HL-60 (cell line): ENCODE results near the gene CIB4.

Experiments used
- DNase-seq, 2 experiments: peaks; one replicate each; pipeline ENCODE4 v3.0.0-alpha.2; 2010 to 2020; ENCODE audit warnings: low read depth in 1 of 2, low spot score in 1 of 2
- H3K27ac ChIP-seq: fragments of 250-450 bp; sonication (Bioruptor Pico); replicated peaks from 2 replicates; pipeline ENCODE4 v1.5.1; 2020; ENCODE audit warnings: mild to moderate bottlenecking, moderate library complexity
- H3K27me3 ChIP-seq: fragments of 250-450 bp; sonication (Bioruptor Pico); 2 replicates; pipeline ENCODE4 v1.5.1; 2021; ENCODE audit warnings: mild to moderate bottlenecking, moderate library complexity; ENCODE audit not compliant: insufficient read depth, poor library complexity, severe bottlenecking
- H3K4me3 ChIP-seq: replicated peaks from 2 replicates; pipeline ENCODE4 v1.5.1; 2011; ENCODE audit warnings: mild to moderate bottlenecking, control low read depth, low read length; ENCODE audit not compliant: insufficient read depth
- GABPA ChIP-seq: IDR thresholded peaks from 2 replicates; pipeline ENCODE4 v1.6.1; 2012; ENCODE audit warnings: low read depth
- POLR2AphosphoS5 ChIP-seq: IDR thresholded peaks from 2 replicates; pipeline ENCODE4 v1.6.1; 2012; ENCODE audit warnings: low read depth
- SPI1 ChIP-seq: IDR thresholded peaks from 2 replicates; pipeline ENCODE4 v1.6.1; 2012; ENCODE audit warnings: low read depth, mild to moderate bottlenecking, borderline replicate concordance
- TF ChIP-seq, protein P1 (sequence below): IDR thresholded peaks from 2 replicates; pipeline ENCODE4 v1.6.1; 2012; ENCODE audit warnings: low read depth; ENCODE audit not compliant: insufficient replicate concordance
- TF ChIP-seq, protein P2 (sequence below): IDR thresholded peaks from one replicate; pipeline ENCODE4 v1.5.1; 2011; ENCODE audit warnings: low read length, control low read depth, inconsistent platforms; ENCODE audit not compliant: insufficient read depth

Gene CIB4

DNA sequence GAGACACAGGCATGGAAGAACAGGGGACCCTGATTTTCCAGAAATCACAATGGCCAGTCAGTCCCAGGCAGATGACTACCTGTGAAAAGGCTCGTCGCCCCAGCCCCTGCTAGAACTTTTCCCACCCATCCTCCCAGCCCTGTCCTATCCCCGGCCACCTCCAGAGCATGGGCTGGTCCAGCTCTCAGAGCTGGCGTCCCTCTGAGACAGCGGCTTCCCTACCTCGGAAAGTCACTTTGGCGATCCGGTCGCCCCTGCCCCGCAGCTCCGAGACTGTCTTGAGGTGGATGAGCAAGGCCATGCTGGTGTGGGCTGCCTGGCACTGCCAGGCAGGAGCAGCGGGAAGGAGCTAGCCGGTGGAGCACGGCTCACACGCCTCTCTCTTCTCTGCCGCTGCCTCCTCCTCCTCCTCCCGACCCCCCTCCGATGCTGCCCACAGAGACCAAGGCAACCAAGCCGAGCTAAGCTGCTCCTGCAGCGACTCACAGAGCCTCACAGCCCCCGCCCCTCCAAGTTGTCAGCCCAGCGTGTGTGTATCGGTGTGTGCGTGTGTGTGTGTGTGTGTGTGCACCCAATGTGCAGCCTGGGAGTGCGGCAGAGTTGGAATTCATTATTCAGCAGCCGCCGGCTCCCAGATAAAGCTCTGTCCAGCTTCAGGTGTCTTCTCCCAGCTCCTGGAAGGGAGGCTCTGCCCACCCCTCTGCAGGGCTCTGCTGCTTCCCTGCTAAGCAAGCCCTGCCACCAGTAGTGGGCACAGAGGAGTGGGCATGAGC, 82.7 kb downstream of the CIB4 start:
- peaks cover 43% of the 10 kb centered on the region for H3K27me3 ChIP-seq
- DNase-seq = no peak
- no peak overlapping the region for H3K27ac ChIP-seq
- TF ChIP-seq, protein P1, sequence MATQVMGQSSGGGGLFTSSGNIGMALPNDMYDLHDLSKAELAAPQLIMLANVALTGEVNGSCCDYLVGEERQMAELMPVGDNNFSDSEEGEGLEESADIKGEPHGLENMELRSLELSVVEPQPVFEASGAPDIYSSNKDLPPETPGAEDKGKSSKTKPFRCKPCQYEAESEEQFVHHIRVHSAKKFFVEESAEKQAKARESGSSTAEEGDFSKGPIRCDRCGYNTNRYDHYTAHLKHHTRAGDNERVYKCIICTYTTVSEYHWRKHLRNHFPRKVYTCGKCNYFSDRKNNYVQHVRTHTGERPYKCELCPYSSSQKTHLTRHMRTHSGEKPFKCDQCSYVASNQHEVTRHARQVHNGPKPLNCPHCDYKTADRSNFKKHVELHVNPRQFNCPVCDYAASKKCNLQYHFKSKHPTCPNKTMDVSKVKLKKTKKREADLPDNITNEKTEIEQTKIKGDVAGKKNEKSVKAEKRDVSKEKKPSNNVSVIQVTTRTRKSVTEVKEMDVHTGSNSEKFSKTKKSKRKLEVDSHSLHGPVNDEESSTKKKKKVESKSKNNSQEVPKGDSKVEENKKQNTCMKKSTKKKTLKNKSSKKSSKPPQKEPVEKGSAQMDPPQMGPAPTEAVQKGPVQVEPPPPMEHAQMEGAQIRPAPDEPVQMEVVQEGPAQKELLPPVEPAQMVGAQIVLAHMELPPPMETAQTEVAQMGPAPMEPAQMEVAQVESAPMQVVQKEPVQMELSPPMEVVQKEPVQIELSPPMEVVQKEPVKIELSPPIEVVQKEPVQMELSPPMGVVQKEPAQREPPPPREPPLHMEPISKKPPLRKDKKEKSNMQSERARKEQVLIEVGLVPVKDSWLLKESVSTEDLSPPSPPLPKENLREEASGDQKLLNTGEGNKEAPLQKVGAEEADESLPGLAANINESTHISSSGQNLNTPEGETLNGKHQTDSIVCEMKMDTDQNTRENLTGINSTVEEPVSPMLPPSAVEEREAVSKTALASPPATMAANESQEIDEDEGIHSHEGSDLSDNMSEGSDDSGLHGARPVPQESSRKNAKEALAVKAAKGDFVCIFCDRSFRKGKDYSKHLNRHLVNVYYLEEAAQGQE = no peak
- TF ChIP-seq SPI1 = no peak
- no peak for TF ChIP-seq POLR2AphosphoS5
- TF ChIP-seq, protein P2, sequence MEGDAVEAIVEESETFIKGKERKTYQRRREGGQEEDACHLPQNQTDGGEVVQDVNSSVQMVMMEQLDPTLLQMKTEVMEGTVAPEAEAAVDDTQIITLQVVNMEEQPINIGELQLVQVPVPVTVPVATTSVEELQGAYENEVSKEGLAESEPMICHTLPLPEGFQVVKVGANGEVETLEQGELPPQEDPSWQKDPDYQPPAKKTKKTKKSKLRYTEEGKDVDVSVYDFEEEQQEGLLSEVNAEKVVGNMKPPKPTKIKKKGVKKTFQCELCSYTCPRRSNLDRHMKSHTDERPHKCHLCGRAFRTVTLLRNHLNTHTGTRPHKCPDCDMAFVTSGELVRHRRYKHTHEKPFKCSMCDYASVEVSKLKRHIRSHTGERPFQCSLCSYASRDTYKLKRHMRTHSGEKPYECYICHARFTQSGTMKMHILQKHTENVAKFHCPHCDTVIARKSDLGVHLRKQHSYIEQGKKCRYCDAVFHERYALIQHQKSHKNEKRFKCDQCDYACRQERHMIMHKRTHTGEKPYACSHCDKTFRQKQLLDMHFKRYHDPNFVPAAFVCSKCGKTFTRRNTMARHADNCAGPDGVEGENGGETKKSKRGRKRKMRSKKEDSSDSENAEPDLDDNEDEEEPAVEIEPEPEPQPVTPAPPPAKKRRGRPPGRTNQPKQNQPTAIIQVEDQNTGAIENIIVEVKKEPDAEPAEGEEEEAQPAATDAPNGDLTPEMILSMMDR = no peak
- no peak for TF ChIP-seq GABPA
- no peak overlapping the region for H3K4me3 ChIP-seq

DNA sequence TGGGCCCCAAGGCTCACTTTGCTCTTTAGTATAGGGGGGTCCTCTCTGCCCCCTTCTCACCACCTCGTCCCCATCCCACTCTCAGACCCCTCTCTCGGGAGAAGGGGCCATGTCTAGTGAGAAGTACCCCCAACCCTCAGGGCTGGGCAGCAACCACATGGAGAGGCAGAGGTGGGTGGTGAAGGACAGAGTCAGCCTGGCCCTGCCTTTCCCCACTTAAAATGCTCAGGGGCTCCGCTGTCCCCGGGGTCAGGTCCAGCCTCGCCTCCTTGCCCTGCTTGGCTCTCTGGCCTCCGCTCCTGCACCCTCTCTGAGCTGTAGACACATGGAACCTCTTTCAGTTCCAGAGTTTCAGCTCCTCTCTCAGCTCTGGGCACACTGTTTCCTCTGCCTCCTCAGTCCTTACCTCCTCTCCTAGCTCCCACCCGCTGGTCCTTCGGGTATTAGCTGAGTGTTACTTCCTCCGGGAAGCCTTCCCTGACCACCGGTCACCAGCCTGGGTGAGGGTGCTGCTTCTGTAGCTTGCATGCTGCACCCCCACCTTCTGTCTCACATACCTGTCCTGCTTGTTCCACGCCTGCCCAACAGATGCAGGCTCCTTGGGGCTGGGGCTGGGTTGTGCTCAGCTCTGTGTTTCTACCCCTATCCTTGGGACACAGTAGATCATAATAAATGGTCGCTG, 83.8 kb downstream of the CIB4 start:
- no peak for DNase-seq
- Histone ChIP-seq H3K4me3 (no peak overlapping the region), H3K27ac (no peak overlapping the region), H3K27me3 (peaks cover 34% of the 10 kb centered on the region)
- TF ChIP-seq, protein P1 = no peak
- no peak for TF ChIP-seq SPI1
- no peak for TF ChIP-seq GABPA
- no peak for TF ChIP-seq POLR2AphosphoS5
- TF ChIP-seq, protein P2 = no peak

DNA sequence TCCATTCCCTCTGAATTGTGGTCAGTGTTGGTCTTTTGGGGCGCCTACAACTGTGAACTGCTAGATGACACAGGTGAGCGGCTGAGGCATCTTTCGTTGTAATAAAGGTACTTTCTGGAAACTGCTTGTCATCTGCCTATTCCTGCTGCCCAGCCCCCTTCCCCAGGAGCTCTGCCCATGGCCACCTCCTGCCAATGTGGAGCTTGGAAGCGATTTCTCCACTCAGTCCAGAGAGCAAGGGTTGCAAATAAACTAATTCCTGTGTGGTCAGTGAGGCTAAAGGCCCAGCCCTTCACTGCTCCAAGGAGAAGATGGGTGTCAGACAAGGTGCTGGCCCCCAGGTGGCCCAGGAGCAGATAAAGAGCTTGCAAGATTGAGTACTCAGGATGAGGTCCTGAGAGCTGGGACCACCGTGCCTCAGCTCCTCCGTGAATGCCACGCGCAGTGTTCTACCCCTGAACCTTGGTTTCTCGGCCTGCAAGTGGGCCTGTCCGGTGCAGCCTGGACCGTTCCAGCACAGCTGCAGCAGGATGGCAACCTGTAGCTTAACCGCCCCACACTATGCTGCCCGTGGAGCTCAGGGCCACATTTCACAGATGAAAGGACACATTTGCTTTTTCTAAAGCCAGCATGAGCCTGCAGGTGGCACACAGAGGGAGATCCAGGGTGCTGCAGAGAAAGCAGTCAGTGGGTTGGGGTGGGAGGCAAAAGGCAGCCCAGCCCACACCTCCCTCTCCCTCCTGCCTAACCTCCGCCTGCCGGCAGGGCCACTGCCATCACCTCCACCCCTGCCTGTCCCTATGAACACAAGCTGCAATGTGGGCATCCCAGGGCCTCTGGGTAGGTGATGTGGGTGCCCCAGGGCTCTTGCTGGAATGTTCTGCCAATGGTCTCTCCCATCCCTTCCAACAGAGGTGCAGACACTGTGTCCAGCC, 84.6 kb downstream of the CIB4 start:
- DNase-seq = no peak
- Histone ChIP-seq H3K4me3 (no peak overlapping the region), H3K27ac (no peak overlapping the region), H3K27me3 (peaks cover 28% of the 10 kb centered on the region)
- TF ChIP-seq GABPA (no peak), POLR2AphosphoS5 (no peak), SPI1 (no peak)
- TF ChIP-seq, protein P2 = no peak
- TF ChIP-seq, protein P1 = no peak
